ENCODE measurements around the gene C15orf62.

C15orf62 gene

DNA sequence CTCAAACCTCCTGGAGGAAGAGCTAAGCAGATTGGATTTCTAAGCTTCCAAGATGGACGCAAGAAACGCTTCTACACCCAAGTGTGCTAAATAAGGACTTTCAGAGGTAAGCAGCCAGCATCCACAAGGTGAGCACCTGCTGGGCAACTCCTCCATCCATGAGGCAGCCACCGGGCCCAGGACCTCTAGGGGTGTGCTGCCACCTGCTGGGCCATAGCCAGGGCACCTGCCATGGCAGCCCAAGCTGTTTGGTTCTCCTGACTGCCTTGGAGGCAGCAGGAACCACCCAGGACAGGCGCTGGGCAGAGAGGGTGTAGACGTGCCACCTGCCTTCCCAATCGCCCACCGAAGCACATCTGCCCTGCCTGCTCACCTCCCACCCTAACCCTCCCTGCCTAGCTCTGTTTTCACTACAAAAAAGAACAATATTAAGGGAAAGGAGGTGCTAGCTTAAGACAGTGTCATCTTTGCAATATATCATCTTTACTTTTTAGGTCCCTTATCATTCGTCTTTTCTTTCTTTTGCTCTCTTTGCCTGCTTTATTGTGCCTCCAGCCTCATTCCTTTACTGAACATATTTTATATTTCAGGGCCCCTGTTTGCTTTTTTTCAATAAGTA lies 12.9 kb downstream of the C15orf62 start:
- DNase-seq (ENCODE audit: low read depth), result peak; percentile 63

DNA sequence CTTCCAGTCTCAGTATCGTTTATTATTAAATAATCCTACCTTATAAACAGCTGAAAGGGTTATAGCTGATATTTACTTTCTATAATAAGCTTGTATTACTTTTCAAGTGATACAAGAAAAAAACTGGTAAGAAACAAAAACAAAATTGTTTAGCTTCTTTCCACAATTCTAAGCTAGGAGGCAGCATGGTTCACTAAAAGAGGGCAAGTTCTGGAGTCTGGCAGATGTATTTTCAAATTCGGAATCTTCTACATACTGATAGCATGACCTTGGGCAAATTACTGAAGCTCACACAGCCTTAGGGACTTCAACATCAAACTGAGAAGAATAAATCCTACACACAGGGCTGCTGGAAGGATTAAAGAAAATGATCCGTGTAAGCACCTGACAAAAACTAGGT lies 15.4 kb downstream of the C15orf62 start:
- no peak for DNase-seq (ENCODE audit: low read depth)

DNA sequence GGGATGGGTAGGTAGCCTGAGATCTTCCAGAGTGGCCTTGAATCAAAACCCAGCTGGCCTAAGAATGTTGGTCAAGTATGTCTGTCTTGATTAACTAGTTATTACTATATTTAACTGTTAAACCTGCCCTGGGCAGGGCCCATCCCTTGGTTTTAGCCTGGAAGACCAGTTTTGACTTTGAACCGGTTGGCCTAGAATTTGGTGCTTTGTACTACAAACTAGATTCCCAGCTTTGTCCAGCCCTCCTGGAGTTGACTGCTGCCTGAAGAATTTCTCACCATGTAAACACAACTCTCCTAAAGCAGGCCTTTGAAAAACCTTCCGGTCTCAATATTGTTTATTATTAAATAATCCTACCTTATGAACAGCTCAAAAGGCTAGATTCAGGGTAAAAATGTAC lies 16.0 kb downstream of the C15orf62 start:
- DNase-seq (ENCODE audit: low read depth), result no peak

DNA sequence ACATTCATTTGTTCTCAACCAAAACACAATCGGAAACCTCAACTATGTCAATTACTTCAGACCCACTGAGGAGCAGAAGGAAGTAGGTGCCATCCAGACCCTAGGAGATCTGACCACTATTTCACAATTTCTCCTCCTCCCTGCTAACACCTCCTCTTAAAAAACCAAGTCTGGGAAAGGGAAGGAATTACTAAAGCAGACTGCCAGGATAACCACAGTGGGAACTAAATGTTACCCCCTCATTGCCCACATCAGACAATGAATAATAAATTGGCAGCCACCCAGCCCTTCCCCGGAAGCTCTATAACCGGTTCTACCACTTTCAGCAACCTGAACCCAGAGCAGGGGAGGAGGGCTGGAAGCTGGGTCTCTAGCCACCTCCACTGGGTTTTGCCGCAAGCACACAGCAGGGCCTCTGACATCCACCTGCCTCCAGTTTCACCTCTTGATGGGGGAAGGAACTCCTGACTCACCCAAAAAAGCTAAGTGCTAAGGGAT lies 17.6 kb downstream of the C15orf62 start:
- DNase-seq (ENCODE audit: low read depth), result peak; percentile 50

DNA sequence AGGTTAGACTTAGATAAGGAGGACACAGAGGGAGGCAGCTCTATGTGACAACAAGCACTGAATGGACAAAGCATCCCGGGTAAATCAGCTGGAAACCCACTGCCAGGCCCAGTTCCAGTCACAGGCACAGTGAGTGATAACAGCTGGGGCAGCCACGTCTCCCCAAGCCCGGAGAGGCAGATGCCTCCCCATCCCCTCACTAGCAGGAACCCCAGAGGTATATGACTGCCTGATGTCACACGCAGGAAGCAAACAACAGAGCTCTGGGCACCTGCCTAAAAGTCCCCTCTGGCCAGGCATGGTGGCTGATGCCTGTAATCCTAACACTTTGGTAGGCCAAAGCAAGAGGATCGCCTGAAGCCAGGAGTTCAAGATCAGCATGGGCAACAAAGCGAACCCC lies 18.2 kb downstream of the C15orf62 start:
- no peak for DNase-seq (ENCODE audit: low read depth)

DNA sequence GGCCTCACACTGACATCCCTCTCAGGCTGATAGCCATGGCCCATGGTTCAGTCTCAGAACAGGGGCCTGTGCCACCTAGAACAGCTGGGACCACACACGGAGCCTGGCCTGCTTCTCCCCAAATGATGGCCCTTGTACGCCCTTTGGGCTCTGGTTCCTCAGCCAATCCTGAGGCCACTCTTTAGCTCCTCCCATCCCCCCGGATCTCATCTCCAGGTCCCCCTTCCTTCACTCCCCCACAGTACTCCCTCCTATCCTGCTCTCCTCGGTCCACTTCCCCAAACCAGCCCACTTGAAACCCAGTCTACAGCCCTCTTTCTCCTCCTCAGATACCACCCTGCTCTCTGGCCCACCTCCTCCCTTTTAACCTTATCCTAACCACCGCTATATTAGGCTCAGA lies 19.3 kb downstream of the C15orf62 start:
- DNase-seq (ENCODE audit: low read depth), result no peak

DNA sequence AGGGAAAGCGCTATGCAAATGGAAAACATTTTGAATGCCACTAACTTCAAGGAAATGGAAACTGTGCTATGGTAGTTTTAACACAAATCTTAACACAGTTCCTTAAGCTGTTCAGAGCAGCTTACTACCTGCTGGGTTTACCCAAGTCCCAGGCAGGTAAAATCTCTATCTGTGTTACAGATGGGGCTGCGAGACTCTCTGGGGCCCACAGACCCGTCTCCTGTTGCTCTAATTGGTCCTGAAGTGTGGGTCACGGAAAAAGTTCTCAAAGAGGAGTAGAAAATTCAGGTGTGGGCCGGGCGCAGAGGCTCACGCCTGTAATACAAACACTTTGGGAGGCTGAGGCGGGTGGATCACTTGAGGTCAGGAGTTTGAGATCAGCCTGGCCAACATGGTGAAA lies 20.2 kb downstream of the C15orf62 start:
- no peak for DNase-seq (ENCODE audit: low read depth)

DNA sequence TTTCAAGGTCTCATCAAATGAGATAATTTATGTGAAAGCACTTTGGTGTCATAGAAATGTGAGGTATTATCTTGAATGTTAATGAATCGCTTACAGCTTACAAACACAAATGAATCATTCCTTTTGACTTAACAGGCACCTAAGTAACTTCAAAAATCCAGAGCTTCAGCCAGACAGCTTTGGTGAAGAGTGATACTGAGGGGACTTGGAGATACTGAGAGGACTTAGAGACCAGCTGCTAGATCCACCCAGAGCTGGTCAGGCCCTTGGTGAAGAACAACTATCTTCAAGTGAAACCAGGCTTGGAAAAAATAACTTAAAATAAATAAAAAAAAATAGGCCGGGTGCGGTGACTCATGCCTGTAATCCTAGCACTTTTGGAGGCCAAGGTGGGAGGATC lies 20.9 kb downstream of the C15orf62 start:
- no peak for DNase-seq (ENCODE audit: low read depth)

DNA sequence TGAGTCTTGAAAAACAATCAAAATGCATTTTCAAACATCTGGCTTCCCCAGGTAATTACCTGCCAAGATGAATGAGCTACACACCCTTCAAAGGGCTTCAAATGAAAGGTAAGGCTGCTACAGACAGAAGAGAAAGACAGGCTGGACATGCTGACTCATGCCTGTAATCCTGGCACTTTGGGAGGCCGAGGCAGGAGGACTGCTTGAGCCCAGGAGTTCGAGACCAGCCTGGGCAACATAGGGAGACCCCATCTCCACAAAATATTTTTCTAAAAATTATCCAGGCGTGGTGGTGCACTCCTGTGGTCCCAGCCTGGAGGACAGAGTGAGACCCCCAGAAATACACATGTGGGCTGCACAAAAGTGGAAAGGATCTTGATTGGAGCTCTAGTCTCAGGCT lies 22.6 kb downstream of the C15orf62 start:
- DNase-seq (ENCODE audit: low read depth), result no peak

DNA sequence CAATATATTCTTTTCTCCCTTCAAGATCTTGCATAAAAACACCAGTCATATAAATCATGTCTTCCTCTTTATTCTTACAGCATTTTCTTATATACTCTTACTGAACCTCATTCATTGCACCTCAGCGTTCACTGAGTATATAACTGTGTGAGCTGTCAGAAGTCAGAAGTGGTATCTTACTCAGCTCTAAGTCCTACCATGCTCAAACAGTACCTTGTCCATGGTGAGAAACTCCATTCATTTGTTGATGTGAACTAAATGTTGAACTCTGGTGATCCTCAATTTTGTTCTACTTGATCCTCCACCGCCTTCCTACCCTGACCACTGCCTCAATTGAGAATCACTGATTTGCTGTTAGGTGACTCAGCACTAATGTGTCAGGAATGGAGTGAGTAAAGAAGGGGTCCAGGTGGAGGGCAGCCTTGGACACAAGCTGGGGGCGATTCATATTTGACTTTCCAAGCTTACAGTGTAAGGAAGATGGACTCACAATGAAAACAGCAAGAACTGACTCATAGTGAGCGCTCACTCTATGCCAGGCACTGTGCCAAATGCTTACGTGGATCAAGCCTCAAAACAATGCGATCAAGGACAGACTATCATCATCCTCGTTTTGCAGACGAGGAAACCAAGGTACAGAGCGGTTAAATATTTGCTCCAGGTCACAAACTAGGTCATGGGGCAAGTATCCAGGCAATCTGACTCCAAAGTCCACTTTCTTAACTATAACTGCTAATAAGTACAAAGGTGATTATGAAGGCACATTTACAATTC lies 23.6 kb downstream of the C15orf62 start:
- DNase-seq (ENCODE audit: low read depth), result no peak

DNA sequence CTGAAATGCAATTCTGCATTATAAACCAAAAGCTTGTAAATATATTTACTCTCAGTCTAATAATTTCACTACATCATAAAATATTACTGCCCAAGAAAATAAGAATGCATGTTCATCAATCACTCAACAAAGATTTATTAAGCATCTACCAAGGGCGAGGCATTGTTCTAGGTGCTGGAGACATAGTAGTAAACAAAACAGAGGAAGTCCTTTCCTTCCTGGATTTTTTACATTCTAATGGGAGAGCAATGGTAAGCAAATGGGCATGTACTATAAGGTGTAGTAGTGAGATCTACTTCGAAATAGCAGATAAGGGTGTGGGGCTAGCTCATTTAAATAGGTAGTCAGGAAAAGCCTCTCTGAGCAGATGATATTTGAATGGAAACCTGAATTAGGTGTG lies 26.3 kb downstream of the C15orf62 start:
- DNase-seq (ENCODE audit: low read depth), result no peak

DNA sequence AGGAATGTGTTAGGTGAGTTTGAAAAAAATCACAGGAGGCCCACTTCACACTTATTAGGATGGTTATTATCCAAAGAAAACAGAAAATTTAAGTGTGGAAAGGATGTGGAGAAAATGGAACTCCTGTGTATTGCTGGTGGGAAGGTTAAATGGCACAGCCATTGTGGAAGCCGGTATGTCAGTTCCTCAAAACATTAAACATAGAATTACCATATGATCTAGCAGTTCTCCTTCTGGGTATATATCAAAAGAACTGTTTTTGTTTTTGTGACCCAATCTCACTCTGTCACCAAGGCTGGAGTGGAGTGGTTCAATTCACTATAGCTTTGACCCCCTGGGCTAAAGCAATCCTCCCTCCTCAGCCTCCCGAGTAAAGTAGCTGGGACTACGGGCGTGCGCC lies 26.7 kb downstream of the C15orf62 start:
- DNase-seq (ENCODE audit: low read depth), result no peak

DNA sequence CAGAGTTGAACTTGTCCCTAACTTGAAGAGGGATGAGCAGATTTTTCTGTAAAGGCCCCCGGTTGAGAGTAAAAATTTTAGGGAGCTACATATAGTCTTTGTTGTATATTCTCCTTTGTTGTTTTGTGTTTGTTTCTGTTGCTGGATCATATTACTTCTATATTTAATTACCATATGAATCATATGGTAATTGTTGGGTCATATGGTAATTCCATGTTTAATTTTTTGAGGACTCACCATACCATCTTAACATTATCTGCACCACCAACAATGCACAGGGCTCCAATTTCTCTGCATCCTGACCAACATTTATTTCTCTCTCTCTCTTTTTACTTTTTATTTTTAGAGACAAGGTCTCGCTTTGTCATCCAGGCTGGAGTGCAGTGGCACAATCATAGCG lies 29.7 kb downstream of the C15orf62 start:
- no peak for DNase-seq (ENCODE audit: low read depth)

DNA sequence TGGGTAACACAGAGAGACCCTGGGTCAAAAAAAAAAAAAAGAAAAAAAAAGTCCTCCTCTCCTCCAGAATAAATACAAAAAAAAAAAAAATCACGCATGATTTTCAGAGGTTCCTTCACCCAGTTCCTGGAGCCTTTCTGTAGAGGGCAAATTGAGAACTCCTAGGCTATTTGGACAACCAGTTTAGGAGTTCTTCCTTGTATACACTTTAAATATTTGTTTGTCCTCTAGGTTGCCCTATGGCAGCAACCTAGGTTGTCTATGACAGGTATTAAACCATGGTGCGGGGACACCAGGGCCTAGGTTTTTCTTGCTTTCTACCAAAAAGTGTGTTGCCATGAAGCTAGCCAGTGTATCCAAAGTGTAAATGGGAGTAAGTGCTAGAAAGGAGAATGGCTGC lies 33.3 kb downstream of the C15orf62 start:
- no peak for DNase-seq (ENCODE audit: low read depth)

DNA sequence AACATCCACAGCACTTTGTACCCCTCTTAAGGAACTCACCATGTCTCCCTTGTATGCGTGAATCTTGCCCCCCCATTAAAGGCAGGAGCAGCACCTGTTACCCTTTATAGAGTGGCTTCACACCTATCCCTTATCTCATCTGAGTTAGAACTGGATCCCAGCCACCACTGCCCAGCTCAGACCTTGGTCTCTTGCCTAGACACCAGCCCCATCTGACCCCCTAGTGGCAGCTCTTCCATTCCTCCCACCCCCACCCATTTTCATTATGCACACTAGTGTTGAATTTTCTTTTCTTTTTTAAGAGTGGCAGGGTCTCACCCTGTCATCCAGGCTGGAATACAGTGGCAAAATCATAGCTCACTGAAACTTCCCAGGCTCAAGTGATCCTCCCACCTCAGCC lies 33.9 kb downstream of the C15orf62 start:
- no peak for DNase-seq (ENCODE audit: low read depth)

DNA sequence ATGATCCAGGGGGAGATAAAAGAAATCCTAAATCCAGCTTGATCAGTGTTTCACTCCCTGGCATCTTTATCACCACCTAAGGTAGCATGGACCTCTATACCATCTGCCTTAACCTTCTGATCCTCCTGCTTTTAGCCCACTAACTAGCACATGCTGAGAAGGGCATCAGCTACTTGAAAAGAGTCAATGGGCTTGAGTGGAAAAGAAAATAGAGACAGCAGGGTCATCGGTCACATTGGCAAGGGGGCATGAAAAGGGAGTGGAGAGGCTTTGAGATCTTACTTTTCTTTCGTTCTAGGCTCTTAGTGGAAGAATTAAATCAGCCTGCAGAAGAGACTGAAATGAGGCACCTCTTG lies 36.9 kb downstream of the C15orf62 start:
- DNase-seq (ENCODE audit: low read depth), result no peak

DNA sequence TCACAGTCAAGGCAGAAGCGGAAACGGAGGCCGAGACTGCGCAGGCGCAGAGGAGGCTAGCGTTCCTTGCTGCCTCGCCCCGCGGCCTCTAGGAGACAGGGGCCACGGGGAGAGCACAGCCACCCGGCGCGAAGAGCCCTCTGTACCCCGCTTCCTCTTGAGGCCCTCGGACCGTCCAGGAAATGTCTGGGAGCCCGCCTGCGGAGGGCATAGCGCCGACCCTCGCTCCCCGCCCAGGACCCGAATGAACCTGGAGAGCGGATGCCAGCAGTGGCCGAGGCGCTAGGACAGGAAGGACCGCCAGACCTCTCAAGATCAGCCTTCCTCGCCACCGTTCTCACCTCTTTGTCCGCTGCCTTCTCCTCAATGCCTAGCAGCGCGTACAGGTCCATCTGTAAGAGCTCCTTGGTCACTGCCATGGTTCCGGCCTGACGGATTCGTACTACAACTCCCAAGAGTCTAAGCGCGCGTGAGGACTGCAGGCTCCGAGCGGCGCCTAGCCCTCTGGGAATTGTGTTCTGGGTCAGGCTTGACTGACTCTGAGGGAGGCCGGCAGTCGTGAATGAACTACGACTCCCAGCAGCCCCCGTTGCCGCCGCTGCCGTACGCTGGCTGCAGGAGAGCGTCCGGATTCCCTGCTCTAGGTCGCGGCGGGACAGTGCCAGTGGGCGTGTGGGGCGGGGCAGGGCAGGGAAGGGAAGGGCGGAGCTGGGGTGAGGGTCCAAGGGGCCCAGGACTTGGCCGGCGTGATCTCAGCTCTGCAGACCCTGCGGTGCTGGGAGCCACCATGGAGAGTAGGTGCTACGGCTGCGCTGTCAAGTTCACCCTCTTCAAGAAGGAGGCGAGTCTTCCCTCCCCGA lies 37.5 kb downstream of the C15orf62 start, which contains the start of the genes DNAJC17 and ZFYVE19:
Gene DNAJC17, minus strand, starts transcription at position 446 of the 860 bp plus-strand sequence. Its CDS starts 27 bp downstream, at position 419.
Gene ZFYVE19, plus strand, starts transcription at position 62 of the 860 bp plus-strand sequence. Its CDS starts 501 bp downstream, at position 563.
- peak; percentile 86 for DNase-seq (ENCODE audit: low read depth)

DNA sequence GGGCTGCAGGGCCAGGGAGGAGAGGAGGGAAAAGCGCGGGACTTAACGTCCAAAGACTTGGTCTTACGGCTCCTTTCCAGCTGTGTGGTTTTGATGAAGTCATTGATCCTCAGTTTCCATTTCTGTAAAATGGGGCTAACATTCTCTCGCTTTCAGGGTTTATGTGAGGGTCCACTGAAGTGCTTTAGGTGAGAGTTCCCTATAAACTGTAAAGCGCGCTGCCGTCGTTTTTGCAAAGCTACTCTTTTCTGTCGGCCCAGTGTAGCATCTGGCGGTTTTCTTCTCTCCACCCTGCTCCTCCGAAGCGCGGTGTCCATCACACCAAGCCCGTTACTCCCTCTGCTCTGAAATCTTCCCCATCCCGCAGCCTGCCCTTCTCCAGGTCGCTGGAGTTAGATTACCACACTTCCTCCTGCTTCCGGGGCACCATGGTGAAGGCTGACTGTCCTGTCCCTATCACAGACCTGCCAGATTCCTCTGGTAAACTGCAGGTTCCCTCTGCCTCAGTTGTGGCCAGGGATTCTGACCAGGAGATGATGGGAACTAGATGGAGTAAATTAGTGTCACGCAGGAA lies 38.2 kb downstream of the C15orf62 start:
- no peak for DNase-seq (ENCODE audit: low read depth)

DNA sequence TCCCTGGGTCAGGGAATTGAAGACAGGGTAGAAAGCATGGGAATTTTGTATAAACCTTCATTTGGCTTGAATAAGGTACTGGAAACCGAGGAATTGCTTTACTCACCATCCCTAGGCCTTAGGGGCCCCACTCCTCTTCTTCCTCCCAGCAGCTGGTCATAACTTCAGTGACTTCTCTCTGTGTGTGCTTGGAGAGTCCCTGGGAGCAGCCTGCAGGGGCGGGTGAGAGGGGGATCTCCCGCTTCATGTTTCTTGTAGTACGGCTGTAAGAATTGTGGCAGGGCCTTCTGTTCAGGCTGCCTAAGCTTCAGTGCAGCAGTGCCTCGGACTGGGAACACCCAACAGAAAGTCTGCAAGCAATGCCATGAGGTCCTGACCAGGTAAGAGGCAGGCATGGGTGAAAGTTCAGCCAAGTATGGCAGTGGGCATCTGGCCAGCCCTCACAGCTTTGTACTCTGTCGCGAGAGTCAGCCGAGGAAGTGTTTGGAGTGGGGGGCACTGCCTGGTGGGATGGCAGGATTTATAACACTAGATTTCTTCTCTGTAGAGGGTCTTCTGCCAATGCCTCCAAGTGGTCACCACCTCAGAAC lies 39.2 kb downstream of the C15orf62 start:
- DNase-seq (ENCODE audit: low read depth), result no peak

DNA sequence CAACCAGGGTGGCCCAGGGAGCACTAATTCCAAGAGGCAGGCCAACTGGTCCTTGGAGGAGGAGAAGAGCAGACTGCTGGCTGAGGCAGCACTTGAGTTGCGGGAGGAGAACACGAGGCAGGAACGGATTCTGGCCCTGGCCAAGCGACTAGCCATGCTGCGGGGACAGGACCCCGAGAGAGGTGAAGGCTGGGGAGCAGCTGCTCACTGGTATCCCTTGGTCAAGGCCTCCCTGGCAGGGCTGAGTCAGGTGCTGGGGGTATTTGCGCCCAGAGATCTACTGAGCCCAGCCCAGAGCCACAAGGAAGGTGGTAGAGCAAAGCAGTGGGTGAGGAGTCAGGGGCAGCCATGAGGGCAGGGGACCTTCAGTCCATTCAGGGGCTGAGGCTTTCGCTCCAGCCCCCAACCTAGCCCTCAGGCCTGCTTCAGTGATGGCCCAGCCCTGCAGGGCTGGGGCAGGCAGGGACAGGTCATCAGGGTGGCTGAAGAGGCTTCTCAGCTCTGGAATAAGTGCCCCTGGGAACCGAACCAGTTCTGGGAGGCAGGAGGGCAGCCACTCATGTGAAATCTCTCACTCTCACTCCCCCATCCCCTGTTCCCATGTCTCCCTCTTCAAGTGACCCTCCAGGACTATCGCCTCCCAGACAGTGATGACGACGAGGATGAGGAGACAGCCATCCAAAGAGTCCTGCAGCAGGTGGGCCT lies 43.1 kb downstream of the C15orf62 start:
- no peak for DNase-seq (ENCODE audit: low read depth)

DNA sequence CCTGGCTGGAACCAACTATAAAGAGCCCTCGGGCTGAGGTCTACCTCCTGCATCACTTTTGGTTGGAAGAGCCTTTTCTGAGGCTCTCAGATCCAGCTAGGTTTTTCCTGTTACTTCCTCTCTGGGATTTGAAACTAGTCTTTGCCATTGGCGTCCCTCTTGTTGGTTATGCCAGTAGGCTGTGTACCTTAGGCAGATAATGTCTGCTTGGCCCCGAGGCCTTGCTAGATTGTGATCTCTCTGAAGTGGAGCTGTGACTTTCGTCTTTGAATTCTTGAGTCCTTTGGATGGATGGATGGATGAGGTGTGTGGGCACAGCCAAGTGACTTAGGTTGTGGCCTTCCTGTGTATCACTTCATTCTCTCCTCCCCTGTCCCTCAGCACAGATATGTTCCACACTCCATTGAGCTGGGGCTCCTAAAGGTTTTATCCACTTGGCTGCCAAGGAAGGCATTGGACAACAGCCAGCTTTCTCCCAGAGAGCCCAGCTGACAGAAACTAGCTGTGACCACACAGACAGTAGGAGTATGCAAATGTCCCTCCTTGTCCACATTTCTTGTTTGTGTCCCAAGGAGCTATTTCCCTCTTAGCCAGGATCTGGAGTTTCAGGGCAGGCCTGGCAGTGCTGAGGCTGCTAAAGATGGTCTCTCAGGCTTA lies 45.4 kb downstream of the C15orf62 start:
- DNase-seq (ENCODE audit: low read depth), result no peak
